NT2/D1 (cell line): ENCODE data around the gene DRC3.

Experiments
- DNase-seq: peaks from one replicate; pipeline ENCODE4 v3.0.0-alpha.2; 2011; ENCODE audit warnings: low read depth, low spot score
- H3K27me3 ChIP-seq: 2 replicates; pipeline ENCODE4 v1.6.0; 2011; ENCODE audit warnings: mild to moderate bottlenecking; ENCODE audit not compliant: insufficient read length, insufficient read depth
- H3K36me3 ChIP-seq: 2 replicates; pipeline ENCODE4 v1.6.1; 2011; ENCODE audit warnings: mild to moderate bottlenecking, low read length, mixed read lengths; ENCODE audit not compliant: insufficient read depth, insufficient read length
- H3K4me1 ChIP-seq: 2 replicates; pipeline ENCODE4 v1.5.1; 2011; ENCODE audit not compliant: insufficient read depth, insufficient read length
- H3K4me3 ChIP-seq: 2 replicates; pipeline ENCODE4 v1.5.1; 2011; ENCODE audit warnings: low read depth; ENCODE audit not compliant: insufficient read length
- H3K9ac ChIP-seq: 2 replicates; pipeline ENCODE4 v1.6.0; 2011; ENCODE audit warnings: low read depth; ENCODE audit not compliant: insufficient read length
- H3K9me3 ChIP-seq: 2 replicates; pipeline ENCODE4 v1.5.1; 2011; ENCODE audit warnings: mild to moderate bottlenecking, low read length; ENCODE audit not compliant: insufficient read depth
- SUZ12 ChIP-seq: IDR thresholded peaks from 2 replicates; pipeline ENCODE4 v1.6.1; 2011; ENCODE audit not compliant: insufficient read length, insufficient read depth; ENCODE audit errors: extremely low read depth
- YY1 ChIP-seq: IDR thresholded peaks from 2 replicates; pipeline ENCODE4 v1.6.1; 2011; ENCODE audit not compliant: insufficient read length, insufficient read depth
- ZNF274 ChIP-seq: IDR thresholded peaks from 2 replicates; pipeline ENCODE4 v1.6.1; 2011; ENCODE audit warnings: mild to moderate bottlenecking, low read depth, low read length

DRC3 gene

GRCh38 chr17:18043491-18043890 is 70.8 kb downstream of the DRC3 start:
- TF ChIP-seq SUZ12: no peak
- TF ChIP-seq ZNF274: no peak
- no peak for TF ChIP-seq YY1
- Histone ChIP-seq H3K27me3 (no peaks in the 10 kb centered on the region), H3K9ac (no peak overlapping the region), H3K9me3 (no peaks in the 10 kb centered on the region), H3K36me3 (peaks cover 14% of the 10 kb centered on the region), H3K4me3 (no peak overlapping the region), H3K4me1 (peaks cover 4% of the 10 kb centered on the region)
- DNase-seq: no peak

DNA sequence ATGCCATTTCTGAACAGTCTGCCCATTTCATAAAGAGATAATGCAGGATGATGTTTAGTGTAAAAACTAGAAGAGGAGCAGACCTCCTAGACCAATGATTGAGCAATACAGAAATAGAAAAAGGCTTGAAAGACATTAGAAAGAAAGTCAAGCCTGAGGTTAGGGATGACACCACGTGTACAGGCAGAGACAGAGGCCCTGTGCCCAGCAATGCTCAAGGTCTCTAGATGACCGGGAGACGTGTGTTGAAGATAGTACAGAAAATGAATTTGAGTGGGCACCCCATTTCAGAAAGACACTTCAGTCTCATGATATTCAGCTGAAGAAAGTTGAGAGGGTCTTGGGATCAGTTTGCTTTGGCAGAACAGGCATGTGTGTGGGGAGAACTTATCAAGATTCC is 71.9 kb downstream of the DRC3 start:
- H3K27me3 ChIP-seq: no peaks in the 10 kb centered on the region
- peaks cover 4% of the 10 kb centered on the region for H3K4me1 ChIP-seq
- DNase-seq: no peak
- TF ChIP-seq ZNF274 (no peak), YY1 (no peak), SUZ12 (no peak)
- H3K4me3 ChIP-seq: no peak overlapping the region
- H3K9me3 ChIP-seq: no peaks in the 10 kb centered on the region
- H3K36me3 ChIP-seq: peaks cover 14% of the 10 kb centered on the region
- H3K9ac ChIP-seq: no peak overlapping the region

DNA sequence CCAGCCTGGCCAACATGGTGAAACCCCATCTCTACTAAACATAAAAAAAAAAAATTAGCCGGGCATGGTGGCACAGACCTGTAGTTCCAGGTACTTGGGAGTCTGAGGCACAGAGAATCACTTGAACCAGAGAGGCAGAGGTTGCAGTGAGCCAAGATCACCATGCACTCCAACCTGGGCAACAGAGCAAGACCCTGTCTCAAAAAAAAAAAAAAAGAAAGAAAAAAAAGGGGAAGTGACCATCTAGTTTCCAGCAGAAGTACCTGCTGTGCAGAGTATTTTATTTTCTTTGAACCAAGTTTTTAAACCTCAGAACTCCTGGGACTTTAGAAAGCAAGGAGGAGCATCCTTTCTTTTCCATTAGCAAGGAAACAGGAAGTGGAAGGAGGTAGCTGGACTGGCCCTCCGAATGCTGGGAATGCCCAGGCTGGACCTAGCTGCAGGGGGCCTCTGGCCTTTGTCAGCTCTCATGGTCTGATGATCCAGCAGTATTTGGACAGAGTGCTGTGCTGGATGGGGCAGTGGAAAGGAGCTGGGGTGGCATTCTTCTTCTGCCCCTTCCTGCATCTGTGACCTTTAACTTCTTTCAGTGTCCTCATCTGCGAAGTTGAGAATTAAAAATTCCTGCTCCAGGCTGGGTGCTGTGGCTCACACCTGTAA is 73.2 kb downstream of the DRC3 start:
- H3K9me3 ChIP-seq: no peaks in the 10 kb centered on the region
- H3K27me3 ChIP-seq: no peaks in the 10 kb centered on the region
- DNase-seq: no peak
- H3K36me3 ChIP-seq: peaks cover 14% of the 10 kb centered on the region
- H3K4me1 ChIP-seq: no peaks in the 10 kb centered on the region
- H3K4me3 ChIP-seq: no peak overlapping the region
- no peak for TF ChIP-seq YY1
- no peak for TF ChIP-seq ZNF274
- TF ChIP-seq SUZ12: no peak
- no peak overlapping the region for H3K9ac ChIP-seq

GRCh38 chr17:18055597-18055996 is 82.9 kb downstream of the DRC3 start:
- TF ChIP-seq ZNF274: no peak
- no peak for TF ChIP-seq SUZ12
- TF ChIP-seq YY1: no peak
- H3K4me1 ChIP-seq: no peaks in the 10 kb centered on the region
- no peak for DNase-seq
- H3K4me3 ChIP-seq: no peak overlapping the region
- H3K36me3 ChIP-seq: peaks cover 30% of the 10 kb centered on the region
- H3K27me3 ChIP-seq: no peaks in the 10 kb centered on the region
- H3K9ac ChIP-seq: no peak overlapping the region
- H3K9me3 ChIP-seq: no peaks in the 10 kb centered on the region

DNA sequence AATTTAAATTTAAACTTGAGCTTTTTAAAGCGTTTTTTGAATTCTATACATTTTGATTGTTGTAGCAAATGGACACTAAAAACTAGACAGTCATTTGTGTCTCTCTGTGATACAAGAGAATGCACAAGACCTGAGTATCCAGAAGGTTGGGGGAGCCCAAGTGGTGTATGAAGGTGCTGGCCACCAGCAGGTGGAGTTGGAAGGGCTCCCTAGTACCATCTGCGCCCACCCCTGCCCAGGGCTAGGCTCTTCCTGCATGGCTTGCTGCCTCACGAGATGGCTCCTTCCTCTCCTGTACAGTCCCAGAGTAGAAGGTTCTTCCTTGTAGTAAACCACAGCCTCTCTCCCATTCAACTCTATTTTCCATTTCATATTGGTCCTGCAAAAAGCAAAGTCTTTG is 83.6 kb downstream of the DRC3 start:
- DNase-seq: no peak
- Histone ChIP-seq H3K9ac (no peak overlapping the region), H3K36me3 (peaks cover 32% of the 10 kb centered on the region), H3K27me3 (no peaks in the 10 kb centered on the region), H3K4me3 (no peak overlapping the region), H3K4me1 (no peaks in the 10 kb centered on the region), H3K9me3 (no peaks in the 10 kb centered on the region)
- no peak for TF ChIP-seq SUZ12
- no peak for TF ChIP-seq ZNF274
- no peak for TF ChIP-seq YY1

GRCh38 chr17:18059283-18059682 is 86.6 kb downstream of the DRC3 start:
- H3K9me3 ChIP-seq: no peaks in the 10 kb centered on the region
- H3K4me1 ChIP-seq: no peaks in the 10 kb centered on the region
- DNase-seq: no peak
- no peak for TF ChIP-seq SUZ12
- no peak for TF ChIP-seq ZNF274
- H3K9ac ChIP-seq: no peak overlapping the region
- no peak overlapping the region for H3K4me3 ChIP-seq
- H3K27me3 ChIP-seq: no peaks in the 10 kb centered on the region
- peaks cover 31% of the 10 kb centered on the region for H3K36me3 ChIP-seq

- Histone ChIP-seq H3K9me3 (no peaks in the 10 kb centered on the region), H3K27me3 (no peaks in the 10 kb centered on the region), H3K4me3 (no peak overlapping the region), H3K36me3 (peaks cover 26% of the 10 kb centered on the region), H3K4me1 (peaks cover 3% of the 10 kb centered on the region), H3K9ac (no peak overlapping the region)
- no peak for TF ChIP-seq SUZ12
- no peak for TF ChIP-seq YY1
- no peak for TF ChIP-seq ZNF274
- DNase-seq: no peak
These were observed 91.4 kb downstream of the DRC3 start for GRCh38 chr17:18064053-18064452.
